Smooth muscle cell (in vitro differentiated cells): Measurements from ENCODE around the gene IFT20. TPM values are rescaled to one million over a fixed set of nuclear protein-coding genes. Genes with fewer than 3 reads are reported as not detected.

Source experiments
- DNase-seq: peaks from one replicate; lab custom pipeline; 2025; ENCODE audit not compliant: unreplicated experiment; lab: John Stamatoyannopoulos, UW
- H2AFZ ChIP-seq: fragments of 200-600 bp; sonication (generic); 2 replicates; pipeline ENCODE4 v1.6.0; 2016; ENCODE audit warnings: antibody characterized with exemption, low read depth, mild to moderate bottlenecking
- H3F3A ChIP-seq: fragments of 200-600 bp; sonication (generic); 2 replicates; pipeline ENCODE4 v1.6.0; 2017; ENCODE audit warnings: antibody characterized with exemption, low read depth
- H3K27ac ChIP-seq: fragments of 200-600 bp; sonication (generic); 2 replicates; pipeline ENCODE4 v1.5.1; 2016; ENCODE audit warnings: low read depth, mild to moderate bottlenecking
- H3K27me3 ChIP-seq: fragments of 200-600 bp; sonication (generic); 2 replicates; pipeline ENCODE4 v1.6.1; 2016; ENCODE audit warnings: low read depth, mild to moderate bottlenecking
- H3K36me3 ChIP-seq: fragments of 200-600 bp; sonication (generic); 2 replicates; pipeline ENCODE4 v1.5.1; 2016; ENCODE audit warnings: low read depth
- H3K4me1 ChIP-seq: fragments of 200-600 bp; sonication (generic); 2 replicates; pipeline ENCODE4 v1.5.1; 2016; ENCODE audit warnings: low read depth
- H3K4me2 ChIP-seq: fragments of 200-600 bp; sonication (generic); 2 replicates; pipeline ENCODE4 v1.6.0; 2016; ENCODE audit warnings: mild to moderate bottlenecking
- H3K4me3 ChIP-seq: fragments of 200-600 bp; sonication (generic); 2 replicates; pipeline ENCODE4 v1.5.1; 2016; ENCODE audit warnings: mild to moderate bottlenecking
- H3K79me2 ChIP-seq: fragments of 200-600 bp; sonication (generic); 2 replicates; pipeline ENCODE4 v1.6.0; 2016; ENCODE audit warnings: low read depth, mild to moderate bottlenecking
- H3K9ac ChIP-seq: fragments of 200-600 bp; sonication (generic); 2 replicates; pipeline ENCODE4 v1.6.0; 2016; ENCODE audit warnings: low read depth
- H3K9me3 ChIP-seq: fragments of 200-600 bp; sonication (generic); replicated peaks from 2 replicates; pipeline ENCODE4 v1.5.1; 2016; ENCODE audit warnings: low read depth
- H4K20me1 ChIP-seq: fragments of 200-600 bp; sonication (generic); 2 replicates; pipeline ENCODE4 v1.6.0; 2016; ENCODE audit warnings: low read depth
- CTCF ChIP-seq: fragments of 200-600 bp; sonication (generic); IDR thresholded peaks from 2 replicates; pipeline ENCODE4 v1.5.1; 2017; ENCODE audit warnings: borderline replicate concordance, mild to moderate bottlenecking, antibody characterized with exemption; ENCODE audit not compliant: insufficient read depth, poor library complexity, severe bottlenecking
- WGBS: methylation state at CpG from one replicate; pipeline ENCODE4 v1.1.7; 2016; ENCODE audit warnings: low lambda C conversion rate; 5-methylcytosine and 5-hydroxymethylcytosine counted together
- polyA plus RNA-seq: library from polyadenylated mRNA; unstranded; fragments of >200 nt; fragmentation: Nextera tagmentation; extraction: Ambion mirVana; gene quantifications from 2 replicates; pipeline ENCODE4 v1.2.1, GENCODE V29; 2016
- total RNA-seq: library from RNA; depleted of rRNA; stranded (reverse); fragments of >200 nt; gene quantifications from 2 replicates; pipeline ENCODE4 v1.2.3, GENCODE V29; 2014

The IFT20 gene
- total and polyA plus RNA-seq, 2 experiments from 2014 or later = 49.8 to 88.9 TPM

- Histone ChIP-seq H3K4me1 (no peaks in the 10 kb centered on the region), H3K4me3 (no peak overlapping the region), H3K79me2 (peaks cover 13% of the 10 kb centered on the region), H2AFZ (no peak overlapping the region), H3F3A (peaks cover 19% of the 10 kb centered on the region), H4K20me1 (peaks cover 71% of the 10 kb centered on the region), H3K4me2 (no peak overlapping the region), H3K9me3 (no peaks in the 10 kb centered on the region), H3K27me3 (no peaks in the 10 kb centered on the region), H3K36me3 (no peaks in the 10 kb centered on the region), H3K9ac (no peak overlapping the region), H3K27ac (no peak overlapping the region)
- DNase-seq = no peak
- no peak for TF ChIP-seq CTCF
- WGBS = 92% methylated on average over 10 of the region's 10 CpGs
Observed at GRCh38 chr17:28343491-28343932, 8.2 kb upstream of the IFT20 start.

GRCh38 chr17:28342313-28342712, 7.0 kb upstream of the IFT20 start:
- 96% methylated on average over 14 of the region's 14 CpGs for WGBS
- peaks cover 22% of the 10 kb centered on the region for H3K79me2 ChIP-seq
- H3K4me1 ChIP-seq = peaks cover under 1% of the 10 kb centered on the region
- no peak for DNase-seq
- H3F3A ChIP-seq = peaks cover 29% of the 10 kb centered on the region
- H3K27me3 ChIP-seq = no peaks in the 10 kb centered on the region
- H3K9ac ChIP-seq = no peak overlapping the region
- H2AFZ ChIP-seq = no peak overlapping the region
- no peaks in the 10 kb centered on the region for H3K9me3 ChIP-seq
- H3K36me3 ChIP-seq = no peaks in the 10 kb centered on the region
- H4K20me1 ChIP-seq = peaks cover 80% of the 10 kb centered on the region
- H3K27ac ChIP-seq = no peak overlapping the region
- H3K4me3 ChIP-seq = no peak overlapping the region
- TF ChIP-seq CTCF = no peak
- H3K4me2 ChIP-seq = no peak overlapping the region

GRCh38 chr17:28341516-28341915, 6.2 kb upstream of the IFT20 start:
- H3K27ac ChIP-seq = no peak overlapping the region
- DNase-seq = no peak
- no peak overlapping the region for H3K4me2 ChIP-seq
- no peaks in the 10 kb centered on the region for H3K27me3 ChIP-seq
- H3K36me3 ChIP-seq = no peaks in the 10 kb centered on the region
- H3K9ac ChIP-seq = no peak overlapping the region
- H3K4me1 ChIP-seq = peaks cover 9% of the 10 kb centered on the region
- no peak for TF ChIP-seq CTCF
- no peaks in the 10 kb centered on the region for H3K9me3 ChIP-seq
- peaks cover 30% of the 10 kb centered on the region for H3K79me2 ChIP-seq
- H4K20me1 ChIP-seq = peaks cover 73% of the 10 kb centered on the region
- no peak overlapping the region for H3K4me3 ChIP-seq
- over 99% methylated on average over 11 of the region's 11 CpGs for WGBS
- H3F3A ChIP-seq = peaks cover 28% of the 10 kb centered on the region
- no peak overlapping the region for H2AFZ ChIP-seq

GRCh38 chr17:28340374-28340773, 5.1 kb upstream of the IFT20 start:
- H3K79me2 ChIP-seq = peaks cover 30% of the 10 kb centered on the region
- no peak overlapping the region for H3K4me3 ChIP-seq
- H3K4me2 ChIP-seq = no peak overlapping the region
- no peak overlapping the region for H2AFZ ChIP-seq
- peaks cover 63% of the 10 kb centered on the region for H4K20me1 ChIP-seq
- H3F3A ChIP-seq = peaks cover 18% of the 10 kb centered on the region
- WGBS = 98% methylated on average over 6 of the region's 6 CpGs
- H3K4me1 ChIP-seq = peaks cover 9% of the 10 kb centered on the region
- no peak for DNase-seq
- H3K9me3 ChIP-seq = no peaks in the 10 kb centered on the region
- no peak overlapping the region for H3K9ac ChIP-seq
- H3K27ac ChIP-seq = no peak overlapping the region
- H3K27me3 ChIP-seq = no peaks in the 10 kb centered on the region
- no peak for TF ChIP-seq CTCF
- H3K36me3 ChIP-seq = no peaks in the 10 kb centered on the region
